NCI-H1436 (cell line): ENCODE data around the gene WASHC2C.
"Not testable (repeated sequence)": the region's sequence is repeated elsewhere in the genome, so short reads cannot be mapped to it uniquely, and the experiment has no call there.

Experiments used
- DNase-seq: peaks from one replicate; lab custom pipeline; 2025; lab: John Stamatoyannopoulos, UW

Gene WASHC2C

DNA sequence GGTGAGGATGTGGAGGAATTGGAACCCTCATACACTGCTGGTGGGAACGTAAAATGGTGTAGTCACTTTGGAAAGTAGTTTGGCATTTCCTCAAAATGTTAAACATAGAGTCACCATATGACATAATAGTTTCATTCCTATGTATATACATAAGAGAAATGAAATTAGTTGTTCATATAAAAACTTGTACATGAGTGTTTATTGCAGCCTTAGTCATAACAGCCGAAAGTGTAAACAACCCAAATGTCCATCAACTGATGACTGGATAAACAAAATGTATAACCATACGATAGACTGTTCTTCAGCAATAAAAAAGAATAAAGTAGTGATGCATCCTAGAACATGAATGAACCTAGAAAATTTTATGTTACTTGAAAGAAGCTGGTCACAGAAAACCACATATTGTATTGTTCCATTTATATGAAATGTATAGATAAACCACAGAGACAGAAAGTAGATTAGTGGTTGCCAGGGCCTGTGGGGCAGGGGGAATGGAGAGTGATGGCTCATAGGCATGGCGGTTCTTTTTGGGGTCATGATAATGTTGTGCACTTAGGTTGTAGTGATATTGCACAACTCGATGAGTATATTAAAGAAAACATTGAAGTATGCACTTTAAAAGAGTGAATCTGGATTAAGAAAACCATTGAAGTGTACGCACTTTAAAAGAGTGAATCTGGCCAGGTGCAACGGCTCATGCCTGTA is 44.8 kb downstream of the WASHC2C start:
- not testable (repeated sequence) for DNase-seq

- DNase-seq, result not testable (repeated sequence)
Observed at GRCh38 chr10:45786217-45786616, 59.2 kb downstream of the WASHC2C start.

- DNase-seq, result not testable (repeated sequence)
Observed at GRCh38 chr10:45787212-45787741, 60.2 kb downstream of the WASHC2C start.

- not testable (repeated sequence) for DNase-seq
Observed at GRCh38 chr10:45789991-45790390, 62.9 kb downstream of the WASHC2C start.

GRCh38 chr10:45790694-45791426 is 63.8 kb downstream of the WASHC2C start:
- not testable (repeated sequence) for DNase-seq

DNA sequence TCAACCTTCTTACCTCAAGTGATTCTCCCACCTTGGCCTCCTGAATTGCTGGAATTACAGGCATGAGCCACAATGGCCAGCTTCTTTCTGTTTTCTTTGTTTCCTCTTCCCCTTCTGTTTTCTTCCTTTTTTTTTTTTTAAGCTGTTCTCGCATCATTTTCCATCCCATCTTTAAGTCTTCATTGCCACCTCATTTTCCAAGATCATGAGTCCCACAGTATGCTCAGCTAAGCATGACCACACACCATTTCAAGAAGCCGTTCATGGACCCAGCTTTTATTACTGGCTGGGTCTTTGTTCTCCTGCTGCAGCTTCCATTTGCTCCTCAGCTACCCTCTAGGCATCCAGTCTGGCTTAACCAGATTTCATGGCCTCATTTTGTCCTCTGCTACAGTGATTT is 67.7 kb downstream of the WASHC2C start:
- DNase-seq, result not testable (repeated sequence)

GRCh38 chr10:45803060-45804010 is 76.3 kb downstream of the WASHC2C start:
- not testable (repeated sequence) for DNase-seq

DNA sequence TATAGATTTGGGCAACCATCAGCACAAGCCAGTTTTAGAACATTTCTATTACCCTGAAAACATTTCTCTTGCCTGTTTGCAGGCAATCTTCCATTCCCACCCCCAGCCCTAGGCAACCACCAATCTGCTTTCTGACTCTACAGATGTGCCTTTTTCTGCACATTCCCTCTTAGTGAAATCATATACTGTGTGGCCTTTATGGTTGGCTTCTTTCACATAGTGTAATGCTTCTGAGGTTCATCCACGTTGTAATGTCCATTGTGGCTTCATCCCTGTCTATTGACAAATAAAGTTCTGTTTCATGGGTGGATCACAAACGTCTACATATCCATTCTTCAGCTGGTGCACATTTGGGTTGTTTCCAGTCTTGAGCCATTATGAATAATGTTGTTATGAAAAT is 77.9 kb downstream of the WASHC2C start:
- DNase-seq, result not testable (repeated sequence)

DNA sequence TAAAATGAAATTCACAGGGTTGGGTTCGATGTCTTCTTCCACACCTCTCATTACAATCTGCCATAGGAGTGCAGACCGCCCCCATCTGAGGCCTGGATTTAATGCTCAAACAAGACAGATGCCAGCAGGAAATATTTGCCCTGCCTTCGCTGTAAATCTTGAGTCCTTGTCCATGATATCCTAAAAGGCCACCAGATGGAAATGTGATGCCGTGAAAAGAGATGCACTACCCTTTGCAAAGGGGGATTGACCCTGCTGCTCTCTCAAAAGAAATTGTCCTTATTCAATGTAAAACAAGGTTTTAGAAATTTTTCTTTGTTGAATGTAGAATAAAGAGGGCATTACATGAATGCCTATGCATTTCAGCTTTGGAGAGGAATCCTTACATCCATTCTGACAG is 82.8 kb downstream of the WASHC2C start:
- DNase-seq, result no peak

- DNase-seq, result no peak
Observed at GRCh38 chr10:45811075-45811474, 84.0 kb downstream of the WASHC2C start.

GRCh38 chr10:45812959-45813358 is 85.9 kb downstream of the WASHC2C start:
- not testable (repeated sequence) for DNase-seq

DNA sequence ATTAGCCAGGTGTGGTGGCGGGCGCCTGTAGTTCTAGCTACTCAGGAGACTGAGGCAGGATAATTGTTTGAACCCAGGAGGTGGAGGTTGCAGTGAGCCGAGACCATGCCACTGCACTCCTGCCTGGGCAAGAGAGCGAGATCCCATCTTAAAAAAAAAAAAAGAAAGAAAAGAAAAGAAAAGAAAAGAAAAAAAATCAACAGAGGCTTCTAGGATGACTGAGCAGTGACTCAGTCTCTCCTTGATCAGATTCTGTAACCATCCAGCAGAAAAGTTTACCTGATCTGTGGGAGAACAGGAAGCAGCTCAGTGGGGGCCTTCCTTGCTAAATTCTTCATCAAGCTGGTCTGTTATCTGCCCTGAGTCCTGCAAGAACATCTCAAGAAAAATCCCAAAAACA is 87.1 kb downstream of the WASHC2C start:
- not testable (repeated sequence) for DNase-seq

- no peak for DNase-seq
Observed at GRCh38 chr10:45817130-45817859, 90.2 kb downstream of the WASHC2C start.

DNA sequence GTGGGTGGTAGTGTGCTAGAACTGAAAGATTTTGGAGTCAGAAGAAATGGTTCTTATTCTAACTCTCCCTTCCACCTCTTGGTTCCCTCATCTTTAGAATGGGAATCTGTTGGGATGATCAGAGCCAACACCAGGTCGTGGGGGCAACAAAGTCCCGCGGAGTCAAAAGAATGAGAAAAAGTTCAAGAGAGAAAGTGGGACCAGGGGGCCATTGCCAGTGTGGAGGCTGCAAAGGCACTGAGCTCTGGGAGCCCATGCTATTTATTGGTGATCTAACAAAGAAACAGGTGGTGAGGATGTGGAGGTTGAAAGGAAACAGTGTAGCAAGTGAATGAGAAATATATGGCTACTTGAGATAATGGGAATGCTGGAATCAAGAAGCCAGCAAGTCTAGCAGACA is 90.8 kb downstream of the WASHC2C start:
- DNase-seq, result no peak

DNA sequence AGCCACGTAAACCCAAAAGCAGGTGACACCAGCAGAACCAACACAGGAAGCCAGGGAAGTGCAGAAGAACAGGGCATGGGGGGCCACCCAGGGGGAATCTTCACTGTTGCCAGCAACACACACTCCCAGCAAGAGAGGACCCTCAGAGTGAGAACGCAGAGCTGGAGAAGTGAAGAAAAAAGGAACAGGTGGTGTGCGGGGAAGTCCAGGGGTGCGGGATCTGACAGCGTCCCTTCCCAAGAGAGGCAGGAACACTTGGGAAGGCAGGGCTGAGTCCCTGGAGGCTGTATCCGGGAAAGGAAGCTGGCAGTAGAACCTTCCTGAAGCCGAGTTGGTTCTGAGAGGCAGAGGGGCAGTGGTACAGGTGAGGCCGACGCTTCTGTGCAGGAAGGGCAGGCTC is 92.5 kb downstream of the WASHC2C start:
- no peak for DNase-seq

GRCh38 chr10:45820107-45820830 is 93.2 kb downstream of the WASHC2C start:
- DNase-seq, result not testable (repeated sequence)

- DNase-seq, result not testable (repeated sequence)
Observed at GRCh38 chr10:45822918-45823317, 95.9 kb downstream of the WASHC2C start.
